GM12878 (cell line): ENCODE measurements around the gene CSMD2. TPM values are rescaled to one million over a fixed set of nuclear protein-coding genes. Genes with fewer than 3 reads are reported as not detected.

Experiments
- ATAC-seq: fragments of 200-7000 bp; cut with Tn5 transposase; 3 replicates; pipeline ENCODE4 v1.9.1; 2020; ENCODE audit warnings: mild to moderate bottlenecking, moderate library complexity
- BruUV-seq: library from RNA; stranded (reverse); fragments of 400-500 nt; replicated peaks from 2 replicates; lab custom pipeline; 2021; lab: Mats Ljungman, UMichigan
- CTCF ChIA-PET: fragments of 300-600 bp; sonication (Branson Sonifier 250); formaldehyde crosslinking; extraction: SDS; loops from one replicate; lab custom pipeline; 2021; ENCODE audit warnings: inconsistent platforms; lab: Yijun Ruan, JAX
- POLR2A ChIA-PET: fragments of 350-600 bp; formaldehyde crosslinking; extraction: SDS; loops from one replicate; lab custom pipeline; 2021; ENCODE audit warnings: inconsistent platforms; lab: Charles Lee
- RAD21 ChIA-PET: fragments of 300-600 bp; sonication (Branson Sonifier 250); formaldehyde crosslinking; loops from one replicate; lab custom pipeline; 2023; ENCODE audit warnings: antibody characterized with exemption; ENCODE audit not compliant: unreplicated experiment; lab: Charles Lee
- SMC1A ChIA-PET: fragments of 300-600 bp; sonication (Branson Sonifier 250); formaldehyde crosslinking; loops from one replicate; lab custom pipeline; 2023; ENCODE audit not compliant: unreplicated experiment, uncharacterized antibody; lab: Charles Lee
- DNase-seq: peaks from one replicate; pipeline ENCODE4 v3.0.0-alpha.2; 2011; ENCODE audit warnings: low read depth, low spot score
- FAIRE-seq: peaks from 3 replicates; lab custom pipeline; 2011; peaks lifted over from hg19 to GRCh38; lab: Jason Lieb, UNC
- H2AFZ ChIP-seq: 2 replicates; pipeline ENCODE4 v1.6.0; 2011; ENCODE audit warnings: low read depth, low read length, control low read depth; ENCODE audit not compliant: control insufficient read depth
- H3K27ac ChIP-seq: 2 replicates; pipeline ENCODE4 v1.5.1; 2011; ENCODE audit warnings: control low read depth; ENCODE audit not compliant: control insufficient read depth, insufficient read depth
- H3K27me3 ChIP-seq, 2 experiments: replicated peaks in 1 of 2; 2 replicates each; pipeline versions ENCODE4 v1.6.0 to v1.6.1; 2011; ENCODE audit warnings: low read length in 1 of 2; ENCODE audit not compliant: control insufficient read depth in 2 of 2, insufficient read depth in 2 of 2
- H3K36me3 ChIP-seq, 2 experiments: 2 replicates each; pipeline ENCODE4 v1.5.1; 2011; ENCODE audit warnings: low read length in 1 of 2; ENCODE audit not compliant: control insufficient read depth in 2 of 2, insufficient read depth in 2 of 2
- H3K4me1 ChIP-seq: 2 replicates; pipeline ENCODE4 v1.6.1; 2011; ENCODE audit warnings: mild to moderate bottlenecking, low read length, moderate library complexity, mixed read lengths; ENCODE audit not compliant: control insufficient read depth, insufficient read depth
- H3K4me2 ChIP-seq: 2 replicates; pipeline ENCODE4 v1.6.0; 2011; ENCODE audit warnings: control low read depth; ENCODE audit not compliant: control insufficient read depth, insufficient read depth
- H3K4me3 ChIP-seq: fragments of 200-600 bp; sonication (generic); 2 replicates; pipeline ENCODE4 v1.5.1; 2016
- H3K79me2 ChIP-seq: 2 replicates; pipeline ENCODE4 v1.6.0; 2011; ENCODE audit warnings: low read length; ENCODE audit not compliant: control insufficient read depth, insufficient read depth
- H3K9ac ChIP-seq: 2 replicates; pipeline ENCODE4 v1.8.0; 2011; ENCODE audit warnings: low read length, control low read depth, mixed read lengths; ENCODE audit not compliant: control insufficient read depth, insufficient read depth
- H3K9me3 ChIP-seq: replicated peaks from 3 replicates; pipeline ENCODE4 v1.5.1; 2011; ENCODE audit warnings: mild to moderate bottlenecking, low read length; ENCODE audit not compliant: control insufficient read depth, insufficient read depth
- H4K20me1 ChIP-seq: 2 replicates; pipeline ENCODE4 v1.6.0; 2011; ENCODE audit not compliant: control insufficient read depth, insufficient read depth
- ATF2 ChIP-seq: IDR thresholded peaks from 2 replicates; pipeline ENCODE4 v1.6.1; 2012; ENCODE audit warnings: low read length, inconsistent platforms
- ATF7 ChIP-seq: fragments of 450-650 bp; IDR thresholded peaks from 2 replicates; pipeline ENCODE4 v1.6.1; 2016; ENCODE audit warnings: low read depth, mild to moderate bottlenecking
- BHLHE40 ChIP-seq, 2 experiments: fragments of 450-650 bp in 1 of 2; IDR thresholded peaks; 2 replicates each; pipeline ENCODE4 v1.6.1; 2011 to 2017; ENCODE audit warnings: low read depth in 2 of 2, borderline replicate concordance in 1 of 2, improper control_type of control experiment in 1 of 2, low read length in 1 of 2, mild to moderate bottlenecking in 1 of 2
- BMI1 ChIP-seq: fragments of 450-650 bp; IDR thresholded peaks from 2 replicates; pipeline ENCODE4 v1.6.1; 2016; ENCODE audit warnings: mild to moderate bottlenecking, moderate library complexity, borderline replicate concordance
- CBX3 ChIP-seq: fragments of 200-600 bp; sonication (generic); IDR thresholded peaks from 2 replicates; pipeline ENCODE4 v1.6.1; 2016; ENCODE audit warnings: low read depth, borderline replicate concordance
- CEBPB ChIP-seq, 2 experiments: fragments of 150-350 bp in 1 of 2; IDR thresholded peaks; 2 replicates each; pipeline ENCODE4 v1.6.1; 2012 to 2014; ENCODE audit warnings: low read depth in 2 of 2, low read length in 2 of 2, borderline replicate concordance in 1 of 2, inconsistent platforms in 1 of 2
- CREB1 ChIP-seq: IDR thresholded peaks from 2 replicates; pipeline ENCODE4 v1.6.1; 2012; ENCODE audit warnings: low read depth, mild to moderate bottlenecking, inconsistent platforms
- EED ChIP-seq: sonication (generic); IDR thresholded peaks from 2 replicates; pipeline ENCODE4 v1.6.1; 2016; ENCODE audit warnings: antibody characterized with exemption, low read depth
- IKZF2 ChIP-seq, 2 experiments: fragments of 450-650 bp; IDR thresholded peaks; 2 replicates each; pipeline ENCODE4 v1.6.1; 2017; ENCODE audit warnings: mild to moderate bottlenecking in 2 of 2, moderate library complexity in 2 of 2
- LARP7 ChIP-seq: fragments of 450-650 bp; IDR thresholded peaks from 2 replicates; pipeline ENCODE4 v1.6.1; 2017; ENCODE audit warnings: mild to moderate bottlenecking
- MYB ChIP-seq: fragments of 150-350 bp; IDR thresholded peaks from 2 replicates; pipeline ENCODE4 v1.6.1; 2014; ENCODE audit warnings: mild to moderate bottlenecking, low read depth, low read length, borderline replicate concordance
- NRF1 ChIP-seq: conservative IDR thresholded peaks from 2 replicates; pipeline ENCODE4 v1.6.1; 2011; ENCODE audit warnings: mild to moderate bottlenecking, low read depth, low read length, improper control_type of control experiment
- POU2F2 ChIP-seq: IDR thresholded peaks from 3 replicates; pipeline ENCODE4 v1.6.1; 2011; ENCODE audit warnings: low read depth, mild to moderate bottlenecking, low read length, borderline replicate concordance
- RELA ChIP-seq: fragments of 450-650 bp; IDR thresholded peaks from 2 replicates; pipeline ENCODE4 v1.8.0; 2014; ENCODE audit warnings: borderline replicate concordance; ENCODE audit not compliant: partially characterized antibody
- RELB ChIP-seq: fragments of 450-650 bp; IDR thresholded peaks from 2 replicates; pipeline ENCODE4 v1.6.1; 2017; ENCODE audit warnings: low read depth, mild to moderate bottlenecking, moderate library complexity
- RFX5 ChIP-seq: IDR thresholded peaks from 2 replicates; pipeline ENCODE4 v1.6.1; 2011; ENCODE audit warnings: low read depth, low read length, improper control_type of control experiment
- SMAD1 ChIP-seq: fragments of 450-650 bp; IDR thresholded peaks from 2 replicates; pipeline ENCODE4 v1.6.1; 2018; ENCODE audit warnings: mild to moderate bottlenecking, low read depth; ENCODE audit not compliant: partially characterized antibody
- SPI1 ChIP-seq: IDR thresholded peaks from 2 replicates; pipeline ENCODE4 v1.6.1; 2011; ENCODE audit warnings: low read depth, mild to moderate bottlenecking, low read length, moderate library complexity, borderline replicate concordance; ENCODE audit not compliant: insufficient read depth
- SREBF1 ChIP-seq: IDR thresholded peaks from 2 replicates; pipeline ENCODE4 v1.6.1; 2012; ENCODE audit warnings: mild to moderate bottlenecking, low read length
- ZNF622 ChIP-seq: fragments of 450-650 bp; IDR thresholded peaks from 2 replicates; pipeline ENCODE4 v1.6.1; 2017; ENCODE audit warnings: mild to moderate bottlenecking, inconsistent platforms
- ZSCAN29 ChIP-seq: fragments of 450-650 bp; IDR thresholded peaks from 2 replicates; pipeline ENCODE4 v1.6.1; 2017; ENCODE audit warnings: mild to moderate bottlenecking, moderate library complexity
- WGBS: methylation state at CpG from one replicate; pipeline ENCODE4 v1.1.6; 2016; ENCODE audit warnings: low lambda C conversion rate; ENCODE audit not compliant: insufficient replicate concordance, insufficient coverage; ENCODE audit errors: missing lambda C conversion rate; 5-methylcytosine and 5-hydroxymethylcytosine counted together
- in situ Hi-C: fragments of 300-500 bp; cut with MboI; formaldehyde crosslinking; loops from 9 replicates; pipeline ENCODE4 v1.14.3; 2018; ENCODE audit warnings: mixed read lengths
- intact Hi-C: fragments of 100-400 bp; cut with micrococcal nuclease; formaldehyde crosslinking; loops from one replicate; pipeline ENCODE4 v1.14.2; 2022; ENCODE audit not compliant: unreplicated experiment
- polyA plus RNA-seq, 11 experiments: library from polyadenylated mRNA; depleted of rRNA in 4 of 11; unstranded in 6 of 11; stranded (reverse) in 5 of 11; fragments of >200 nt; fragmentation: Nextera tagmentation in 4 of 11; fragmentation: Illumina TruSeq in 1 of 11; extraction: Ambion mirVana in 4 of 11; extraction: Trizol in 1 of 11; gene quantifications; 1 replicate in 1 of 11; 2 replicates in 10 of 11; pipeline versions ENCODE4 v1.2.1 to v1.2.3, GENCODE V29; 2011 to 2016; ENCODE audit warnings: inconsistent platforms in 2 of 11, missing spikeins in 2 of 11, low read depth in 1 of 11
- total RNA-seq, 4 experiments: library from RNA; depleted of rRNA in 3 of 4; stranded (reverse); fragments of >200 nt in 3 of 4; fragmentation: Illumina TruSeq in 1 of 4; extraction: Trizol in 1 of 4; gene quantifications; 2 replicates each; pipeline versions ENCODE4 v1.2.1 to v1.2.3, GENCODE V29; 2013 to 2021
- TF ChIP-seq, protein P1 (sequence below): fragments of 450-650 bp; conservative IDR thresholded peaks from 2 replicates; pipeline ENCODE4 v1.6.1; 2017; ENCODE audit warnings: mild to moderate bottlenecking, moderate library complexity

CSMD2 gene
- total and polyA plus RNA-seq, 10 of the 15 experiments (the other 5 are each of a cell fraction or from before 2014, with no cell fraction given), result under 0.01 TPM; not detected in 9

- no peak for DNase-seq
- TF ChIP-seq RELB, result no peak
- no peak for TF ChIP-seq RELA
- no peak for TF ChIP-seq ZSCAN29
- no peak for TF ChIP-seq LARP7
- TF ChIP-seq, protein P1, sequence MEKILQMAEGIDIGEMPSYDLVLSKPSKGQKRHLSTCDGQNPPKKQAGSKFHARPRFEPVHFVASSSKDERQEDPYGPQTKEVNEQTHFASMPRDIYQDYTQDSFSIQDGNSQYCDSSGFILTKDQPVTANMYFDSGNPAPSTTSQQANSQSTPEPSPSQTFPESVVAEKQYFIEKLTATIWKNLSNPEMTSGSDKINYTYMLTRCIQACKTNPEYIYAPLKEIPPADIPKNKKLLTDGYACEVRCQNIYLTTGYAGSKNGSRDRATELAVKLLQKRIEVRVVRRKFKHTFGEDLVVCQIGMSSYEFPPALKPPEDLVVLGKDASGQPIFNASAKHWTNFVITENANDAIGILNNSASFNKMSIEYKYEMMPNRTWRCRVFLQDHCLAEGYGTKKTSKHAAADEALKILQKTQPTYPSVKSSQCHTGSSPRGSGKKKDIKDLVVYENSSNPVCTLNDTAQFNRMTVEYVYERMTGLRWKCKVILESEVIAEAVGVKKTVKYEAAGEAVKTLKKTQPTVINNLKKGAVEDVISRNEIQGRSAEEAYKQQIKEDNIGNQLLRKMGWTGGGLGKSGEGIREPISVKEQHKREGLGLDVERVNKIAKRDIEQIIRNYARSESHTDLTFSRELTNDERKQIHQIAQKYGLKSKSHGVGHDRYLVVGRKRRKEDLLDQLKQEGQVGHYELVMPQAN, result no peak
- no peak for TF ChIP-seq RFX5
- no peak for TF ChIP-seq POU2F2
- TF ChIP-seq CREB1, result no peak
- TF ChIP-seq CEBPB (IDR thresholded peaks at IDR 0.05; ENCODE audit: borderline replicate concordance in 1 of 2, low read depth in 2 of 2, low read length in 2 of 2), result no peak
- no peak for TF ChIP-seq ZNF622
- no peak for TF ChIP-seq SPI1
- TF ChIP-seq ATF2, result no peak
- no peak for TF ChIP-seq SREBF1
- no peak for TF ChIP-seq EED
- peak; percentile 13; the same call in 1 of the 2 replicates for TF ChIP-seq ATF7
- no peak for TF ChIP-seq BHLHE40 (IDR thresholded peaks at IDR 0.05; ENCODE audit: borderline replicate concordance in 1 of 2, low read depth in 2 of 2, low read length in 1 of 2)
- no peak for TF ChIP-seq CBX3
- TF ChIP-seq SMAD1, result no peak
- TF ChIP-seq BMI1, result no peak
- peak in 1 of 2 experiments; percentile 22; a peak in 1 of 4 replicates for TF ChIP-seq IKZF2 (IDR thresholded peaks at IDR 0.05)
- TF ChIP-seq NRF1, result no peak
- no peak for TF ChIP-seq MYB
Observed at GRCh38 chr1:33464552-33464951, 700.5 kb downstream of the CSMD2 start.

More at GRCh38 chr1:33464552-33464951, 700.5 kb downstream of the CSMD2 start:
- no TSS peak for BruUV-seq
- RAD21 ChIA-PET, result no interaction called here
- POLR2A ChIA-PET, result interaction anchor here (0.6 kb wide), 1 partner anchor 115 kb away, joined by 4 read pairs; no protein-coding TSS in a partner anchor
- CTCF ChIA-PET, result interaction anchor here (0.6 to 1.6 kb wide), 2 partner anchors 9 to 337 kb away, joined by 3 to 6 read pairs; no protein-coding TSS in a partner anchor
- Histone ChIP-seq H3K27me3 (no peaks in the 10 kb centered on the region), H3K9ac (no peak overlapping the region), H4K20me1 (no peaks in the 10 kb centered on the region), H3K4me3 (no peak overlapping the region), H3K9me3 (no peaks in the 10 kb centered on the region), H2AFZ (no peak overlapping the region), H3K36me3 (no peaks in the 10 kb centered on the region), H3K4me2 (no peak overlapping the region), H3K4me1 (peaks cover 45% of the 10 kb centered on the region), H3K79me2 (no peaks in the 10 kb centered on the region; the same call in 1 of the 2 replicates), H3K27ac (peak overlapping the region; percentile 20; the same call in 1 of the 2 replicates)
- SMC1A ChIA-PET, result interaction anchor here (8.8 kb wide), 1 partner anchor 7 kb away, joined by 112 read pairs; no protein-coding TSS in a partner anchor
- WGBS, result 82% methylated on average over 3 of the region's 3 CpGs
- ATAC-seq, result 0 out of 3 replicates have a peak, but pooled peaks have one; percentile 8
- no peak for FAIRE-seq
- intact Hi-C loops, result no loop called here
- in situ Hi-C loops, result no loop called here
